Mammary epithelial cell (primary cell): Measurements from ENCODE around the gene SENP7.

Source experiments
- CTCF ChIP-seq, 2 donors: IDR thresholded peaks in 1 of 2; conservative IDR thresholded peaks in 1 of 2; 2 replicates each; pipeline ENCODE4 v1.5.1; 2011 to 2012; ENCODE audit warnings: inconsistent platforms in 2 of 2, low read length in 2 of 2, mild to moderate bottlenecking in 2 of 2, control low read depth in 1 of 2, low read depth in 1 of 2; ENCODE audit not compliant: insufficient read depth in 1 of 2; ENCODE audit errors: extremely low read depth in 1 of 2
- EZH2 ChIP-seq: IDR thresholded peaks from 2 replicates; pipeline ENCODE4 v1.6.1; 2012; ENCODE audit warnings: low read length, inconsistent platforms, borderline replicate concordance

- no peak for TF ChIP-seq CTCF (conservative IDR thresholded peaks at IDR 0.05 in 1 of 2, IDR thresholded peaks at IDR 0.05 in 1 of 2; ENCODE audit: extremely low read depth in 1 of 2, insufficient read depth in 1 of 2, low read depth in 1 of 2, low read length in 2 of 2)
- TF ChIP-seq EZH2 = no peak
These were observed 20.0 kb upstream of the SENP7 start for GRCh38 chr3:101532783-101533602.
